Transverse colon (tissue), 3 donors: ENCODE results near the gene PDLIM7.

Experiments
- POLR2A ChIP-seq: fragments of 450-650 bp; IDR thresholded peaks from one replicate; pipeline ENCODE4 v1.6.1; 2016; ENCODE audit warnings: antibody characterized with exemption, mild to moderate bottlenecking, moderate library complexity
- TF ChIP-seq, protein P1 (sequence below), 5 experiments: fragments of 200-600 bp in 3 of 5; fragments of 450-650 bp in 2 of 5; sonication (generic) in 3 of 5; IDR thresholded peaks; 1 replicate in 2 of 5; 2 replicates in 3 of 5; pipeline ENCODE4 v1.5.1; 2016 to 2017; ENCODE audit warnings: antibody characterized with exemption in 5 of 5, inconsistent platforms in 3 of 5, mild to moderate bottlenecking in 2 of 5, moderate library complexity in 1 of 5

- TF ChIP-seq, protein P1, sequence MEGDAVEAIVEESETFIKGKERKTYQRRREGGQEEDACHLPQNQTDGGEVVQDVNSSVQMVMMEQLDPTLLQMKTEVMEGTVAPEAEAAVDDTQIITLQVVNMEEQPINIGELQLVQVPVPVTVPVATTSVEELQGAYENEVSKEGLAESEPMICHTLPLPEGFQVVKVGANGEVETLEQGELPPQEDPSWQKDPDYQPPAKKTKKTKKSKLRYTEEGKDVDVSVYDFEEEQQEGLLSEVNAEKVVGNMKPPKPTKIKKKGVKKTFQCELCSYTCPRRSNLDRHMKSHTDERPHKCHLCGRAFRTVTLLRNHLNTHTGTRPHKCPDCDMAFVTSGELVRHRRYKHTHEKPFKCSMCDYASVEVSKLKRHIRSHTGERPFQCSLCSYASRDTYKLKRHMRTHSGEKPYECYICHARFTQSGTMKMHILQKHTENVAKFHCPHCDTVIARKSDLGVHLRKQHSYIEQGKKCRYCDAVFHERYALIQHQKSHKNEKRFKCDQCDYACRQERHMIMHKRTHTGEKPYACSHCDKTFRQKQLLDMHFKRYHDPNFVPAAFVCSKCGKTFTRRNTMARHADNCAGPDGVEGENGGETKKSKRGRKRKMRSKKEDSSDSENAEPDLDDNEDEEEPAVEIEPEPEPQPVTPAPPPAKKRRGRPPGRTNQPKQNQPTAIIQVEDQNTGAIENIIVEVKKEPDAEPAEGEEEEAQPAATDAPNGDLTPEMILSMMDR (IDR thresholded peaks at IDR 0.05): no peak
- TF ChIP-seq POLR2A: no peak
These were observed 50.3 kb downstream of the PDLIM7 start for GRCh38 chr5:177447066-177447610.
